Measurements from ENCODE around the gene PSMC3IP. TPM values are rescaled to one million over a fixed set of nuclear protein-coding genes. Genes with fewer than 3 reads are reported as not detected.

PSMC3IP gene
- total RNA-seq, 3 donors from 2014 or later = 1.9 to 6.4 (median 3.1) TPM

DNA sequence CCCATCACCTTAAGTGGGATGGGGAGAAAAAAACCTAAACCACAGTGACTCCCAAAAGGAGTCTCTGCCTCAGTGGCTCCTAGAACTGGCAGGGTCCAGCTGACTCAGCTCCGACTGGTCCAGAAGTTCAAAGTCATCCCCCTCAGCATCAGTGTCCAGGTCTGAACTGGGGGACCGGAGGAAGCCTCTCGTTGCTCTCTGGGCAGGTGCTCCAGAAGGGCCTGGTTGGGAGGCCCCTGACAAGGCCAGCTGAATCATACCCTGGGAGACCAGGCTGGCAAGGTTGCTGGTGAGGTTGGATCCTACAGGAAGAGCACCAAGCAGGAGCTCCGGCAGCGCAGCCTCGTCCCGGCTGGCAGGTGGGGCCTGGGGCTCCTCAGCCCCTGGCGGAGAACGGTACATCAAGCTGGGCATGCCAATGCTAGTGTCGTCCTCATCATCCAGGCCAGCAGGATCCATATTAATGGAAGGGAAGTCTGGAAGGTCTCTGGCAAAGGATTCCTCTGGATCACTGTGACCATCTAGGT is 4.3 kb upstream of the PSMC3IP start:
- Histone ChIP-seq H3K36me3 (ENCODE audit: low read depth) (no peaks in the 10 kb centered on the region), H3K4me1 (ENCODE audit: low read depth) (peaks cover 14% of the 10 kb centered on the region), H3K9me3 (no peaks in the 10 kb centered on the region), H3K4me3 (no peak overlapping the region)
- TF ChIP-seq, protein P1, sequence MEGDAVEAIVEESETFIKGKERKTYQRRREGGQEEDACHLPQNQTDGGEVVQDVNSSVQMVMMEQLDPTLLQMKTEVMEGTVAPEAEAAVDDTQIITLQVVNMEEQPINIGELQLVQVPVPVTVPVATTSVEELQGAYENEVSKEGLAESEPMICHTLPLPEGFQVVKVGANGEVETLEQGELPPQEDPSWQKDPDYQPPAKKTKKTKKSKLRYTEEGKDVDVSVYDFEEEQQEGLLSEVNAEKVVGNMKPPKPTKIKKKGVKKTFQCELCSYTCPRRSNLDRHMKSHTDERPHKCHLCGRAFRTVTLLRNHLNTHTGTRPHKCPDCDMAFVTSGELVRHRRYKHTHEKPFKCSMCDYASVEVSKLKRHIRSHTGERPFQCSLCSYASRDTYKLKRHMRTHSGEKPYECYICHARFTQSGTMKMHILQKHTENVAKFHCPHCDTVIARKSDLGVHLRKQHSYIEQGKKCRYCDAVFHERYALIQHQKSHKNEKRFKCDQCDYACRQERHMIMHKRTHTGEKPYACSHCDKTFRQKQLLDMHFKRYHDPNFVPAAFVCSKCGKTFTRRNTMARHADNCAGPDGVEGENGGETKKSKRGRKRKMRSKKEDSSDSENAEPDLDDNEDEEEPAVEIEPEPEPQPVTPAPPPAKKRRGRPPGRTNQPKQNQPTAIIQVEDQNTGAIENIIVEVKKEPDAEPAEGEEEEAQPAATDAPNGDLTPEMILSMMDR (IDR thresholded peaks at IDR 0.05) = no peak
- intact Hi-C loops (cut with DNase I, micrococcal nuclease) = no loop called here
- no peak for ATAC-seq
- no peak for DNase-seq

DNA sequence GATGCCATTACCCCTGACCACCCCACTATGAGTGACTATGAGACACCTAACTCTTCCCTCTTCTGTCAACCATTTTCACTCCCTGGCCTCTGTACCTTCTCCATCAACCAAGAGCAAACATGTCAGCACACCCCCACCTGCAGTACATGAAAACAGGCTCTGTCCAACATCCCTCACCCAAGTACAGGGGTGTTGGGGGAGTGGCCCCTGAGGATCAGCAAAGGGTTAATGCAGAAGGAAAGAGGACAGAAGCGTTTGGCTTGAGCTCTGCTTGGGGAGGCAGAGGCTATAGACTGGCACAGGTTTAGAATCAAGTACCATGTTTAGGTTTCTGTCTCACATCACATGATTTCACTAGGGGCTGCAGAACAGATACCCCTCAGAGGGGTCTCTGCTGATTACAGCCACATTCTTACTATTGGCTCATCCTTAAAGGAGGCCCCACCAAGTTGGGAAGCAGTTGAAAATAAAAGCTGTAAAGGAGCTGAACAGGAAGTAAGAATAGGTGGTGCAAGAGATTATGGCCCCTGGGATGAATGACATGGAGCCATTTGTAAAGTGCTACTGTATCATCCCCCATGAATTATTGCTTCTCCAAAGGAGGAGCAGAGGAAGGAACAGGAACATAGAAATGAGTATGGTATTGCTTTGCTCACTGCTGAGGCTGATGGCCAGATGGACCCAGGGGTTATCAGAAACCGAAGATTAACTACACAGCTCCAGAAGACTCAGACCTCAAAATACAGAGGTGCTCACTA is 2.4 kb upstream of the PSMC3IP start:
- no peaks in the 10 kb centered on the region for H3K36me3 ChIP-seq (ENCODE audit: low read depth)
- ATAC-seq = no peak
- H3K4me3 ChIP-seq = no peak overlapping the region
- TF ChIP-seq, protein P1 (IDR thresholded peaks at IDR 0.05) = no peak
- H3K9me3 ChIP-seq = no peaks in the 10 kb centered on the region
- intact Hi-C loops (cut with DNase I, micrococcal nuclease) = loop anchor here in 1 of 2 donors (10.0 kb wide), 1 partner anchor 95 kb away; the partner anchor contains the start of gene PLEKHH3
- H3K4me1 ChIP-seq (ENCODE audit: low read depth) = peaks cover 17% of the 10 kb centered on the region
- no peak for DNase-seq

DNA sequence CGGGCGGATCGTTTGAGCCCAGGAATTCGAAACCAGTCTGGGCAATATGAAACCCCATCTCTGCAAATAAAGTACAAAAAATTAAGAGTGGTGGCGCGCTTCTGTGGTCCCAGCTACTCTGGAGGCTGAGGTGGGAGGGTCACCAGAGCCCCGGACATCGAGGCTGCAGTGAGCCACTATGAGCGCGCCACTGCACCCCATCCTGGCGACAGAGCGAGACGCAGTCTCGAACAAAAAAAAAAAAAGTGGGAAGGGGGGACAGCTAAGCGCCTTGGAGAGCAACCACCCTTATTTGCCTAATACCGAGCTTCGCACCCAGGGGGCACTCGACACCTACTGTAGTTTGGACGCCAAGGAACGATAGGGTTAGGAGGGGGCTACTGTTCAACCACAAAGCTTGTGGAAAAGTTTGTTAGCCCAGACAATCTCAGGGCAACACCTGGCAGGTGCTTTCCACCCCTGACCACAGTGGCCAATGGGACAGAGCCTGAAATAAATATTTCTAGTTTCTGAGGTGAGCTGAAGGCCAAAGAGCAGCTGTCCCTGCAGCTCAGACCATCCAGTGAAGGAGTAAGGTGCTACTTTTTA is 847 bp upstream of the PSMC3IP start:
- Histone ChIP-seq H3K4me1 (ENCODE audit: low read depth) (peaks cover 17% of the 10 kb centered on the region), H3K9me3 (no peaks in the 10 kb centered on the region), H3K36me3 (ENCODE audit: low read depth) (peaks cover 5% of the 10 kb centered on the region), H3K4me3 (peak overlapping the region; percentile 53)
- intact Hi-C loops (cut with DNase I, micrococcal nuclease) = loop anchor here in 1 of 2 donors (10.0 kb wide), 1 partner anchor 96 kb away; the partner anchor contains the start of gene PLEKHH3
- ATAC-seq = peak; percentile 72
- TF ChIP-seq, protein P1 (IDR thresholded peaks at IDR 0.05) = peak; percentile 29
- DNase-seq = peak; percentile 79 to 92 (median 88)

DNA sequence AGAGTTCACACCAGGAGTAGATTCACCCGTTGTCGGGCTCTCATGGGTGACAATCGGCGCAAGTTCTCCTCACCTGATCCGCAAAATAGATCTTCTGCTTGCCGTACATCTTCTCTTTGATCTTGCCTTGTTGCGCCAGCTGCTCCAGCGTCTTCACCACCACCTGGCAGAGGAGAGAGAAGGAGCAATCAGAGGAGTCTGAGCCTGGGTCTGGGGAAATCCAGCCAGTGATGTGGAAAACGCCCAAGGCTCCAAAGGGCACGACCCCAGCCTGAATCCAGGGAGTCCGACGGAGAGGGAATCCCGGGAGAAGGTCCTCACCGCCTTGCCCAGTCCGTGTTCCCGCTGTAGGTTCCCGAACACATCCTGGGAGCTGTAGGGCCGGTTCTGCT is 393 bp downstream of the PSMC3IP start:
- Histone ChIP-seq H3K9me3 (no peaks in the 10 kb centered on the region), H3K36me3 (ENCODE audit: low read depth) (peaks cover 15% of the 10 kb centered on the region), H3K4me1 (ENCODE audit: low read depth) (peaks cover 17% of the 10 kb centered on the region), H3K4me3 (peak overlapping the region; percentile 53)
- peak; percentile 24 for ATAC-seq
- DNase-seq = no peak
- intact Hi-C loops (cut with DNase I, micrococcal nuclease) = loop anchor here in 1 of 2 donors (10.0 kb wide), 1 partner anchor 98 kb away; the partner anchor contains the start of gene PLEKHH3
- TF ChIP-seq, protein P1 (IDR thresholded peaks at IDR 0.05) = no peak

DNA sequence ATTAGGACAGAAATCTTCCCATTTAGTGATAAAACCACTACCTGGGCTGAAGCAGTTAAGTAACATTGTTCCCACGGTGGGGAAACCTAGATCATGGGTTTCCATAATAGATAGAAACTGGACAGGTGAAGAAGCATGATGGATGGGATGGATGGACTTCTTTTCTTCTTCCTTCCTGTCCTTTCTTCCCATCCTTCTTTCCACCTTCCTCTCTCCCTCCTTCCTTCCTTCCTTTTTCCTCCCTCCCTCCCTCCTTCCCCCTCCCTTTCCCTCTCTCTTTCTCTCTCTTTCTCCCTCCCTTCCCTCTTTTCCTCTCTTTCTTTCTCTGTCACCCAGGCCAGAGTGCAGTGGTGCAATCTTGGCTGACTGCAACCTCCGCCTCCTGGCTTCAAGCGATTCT is 3.1 kb downstream of the PSMC3IP start:
- peaks cover 20% of the 10 kb centered on the region for H3K36me3 ChIP-seq (ENCODE audit: low read depth)
- peaks cover 17% of the 10 kb centered on the region for H3K4me1 ChIP-seq (ENCODE audit: low read depth)
- no peak for ATAC-seq
- intact Hi-C loops (cut with DNase I, micrococcal nuclease) = loop anchor here in 1 of 2 donors (10.0 kb wide), 1 partner anchor 100 kb away; the partner anchor contains the start of gene PLEKHH3
- DNase-seq = no peak
- TF ChIP-seq, protein P1 (IDR thresholded peaks at IDR 0.05) = no peak
- no peak overlapping the region for H3K4me3 ChIP-seq
- H3K9me3 ChIP-seq = no peaks in the 10 kb centered on the region
